H1 (cell line): ENCODE measurements around the gene MSTO1. TPM values are rescaled to one million over a fixed set of nuclear protein-coding genes. Genes with fewer than 3 reads are reported as not detected.
"Not testable (repeated sequence)": the region's sequence is repeated elsewhere in the genome, so short reads cannot be mapped to it uniquely, and the experiment has no call there.

Experiments
- CTCF ChIA-PET: fragments of 300-600 bp; sonication (Branson Sonifier 250); formaldehyde crosslinking; loops from one replicate; lab custom pipeline; 2021; ENCODE audit not compliant: partially characterized antibody; lab: Charles Lee
- POLR2A ChIA-PET: fragments of 300-600 bp; sonication (Branson Sonifier 250); formaldehyde crosslinking; loops from one replicate; lab custom pipeline; 2021; ENCODE audit warnings: inconsistent platforms; ENCODE audit not compliant: partially characterized antibody; lab: Charles Lee
- DNase-seq, 2 experiments: peaks; one replicate each; pipeline versions ENCODE4 v3.0.0 to v3.0.0-alpha.2; 2010 to 2022; ENCODE audit warnings: low spot score in 2 of 2, low read depth in 1 of 2, mixed read lengths in 1 of 2
- FAIRE-seq: peaks from 2 replicates; lab custom pipeline; 2011; peaks lifted over from hg19 to GRCh38; lab: Jason Lieb, UNC
- H2AFZ ChIP-seq: 2 replicates; pipeline ENCODE4 v1.8.1; 2012; ENCODE audit warnings: low read length, inconsistent platforms
- H2AK5ac ChIP-seq: 2 replicates; pipeline ENCODE4 v1.6.1; 2013; ENCODE audit warnings: low read depth, low read length
- H2BK120ac ChIP-seq: replicated peaks from 2 replicates; pipeline ENCODE3; 2013; ENCODE audit warnings: low read depth, low read length, inconsistent platforms
- H2BK12ac ChIP-seq: 2 replicates; pipeline ENCODE4 v1.6.1; 2013; ENCODE audit warnings: low read depth, low read length
- H2BK15ac ChIP-seq: 2 replicates; pipeline ENCODE4 v1.6.1; 2013; ENCODE audit warnings: low read length
- H2BK20ac ChIP-seq: 2 replicates; pipeline ENCODE4 v1.6.1; 2013; ENCODE audit warnings: low read length
- H2BK5ac ChIP-seq: 2 replicates; pipeline ENCODE4 v1.6.1; 2013; ENCODE audit warnings: low read depth, low read length
- H3K14ac ChIP-seq: 2 replicates; pipeline ENCODE4 v1.6.1; 2013; ENCODE audit warnings: inconsistent platforms; ENCODE audit not compliant: insufficient read length
- H3K18ac ChIP-seq: 2 replicates; pipeline ENCODE4 v1.6.1; 2013; ENCODE audit warnings: low read length; ENCODE audit errors: extremely low read depth
- H3K23ac ChIP-seq: 2 replicates; pipeline ENCODE4 v1.6.1; 2013; ENCODE audit warnings: inconsistent platforms; ENCODE audit not compliant: insufficient read length
- H3K23me2 ChIP-seq: 2 replicates; pipeline ENCODE4 v1.6.1; 2013; ENCODE audit warnings: low read depth, low read length
- H3K27ac ChIP-seq: 2 replicates; pipeline ENCODE4 v1.6.1; 2011; ENCODE audit warnings: low read depth, low read length, inconsistent platforms
- H3K27me3 ChIP-seq, 4 experiments: replicated peaks in 1 of 4; 1 replicate in 1 of 4; 2 replicates in 3 of 4; pipeline versions ENCODE4 v1.6.1 to v1.8.1; 2011 to 2013; ENCODE audit warnings: low read length in 3 of 4, mild to moderate bottlenecking in 3 of 4, inconsistent platforms in 2 of 4, mixed read lengths in 2 of 4, moderate library complexity in 1 of 4; ENCODE audit not compliant: control insufficient read depth in 3 of 4, insufficient read depth in 3 of 4; ENCODE audit errors: extremely low read depth in 1 of 4
- H3K36me3 ChIP-seq, 4 experiments: 2 replicates each; pipeline versions ENCODE4 v1.6.1 to v1.8.1; 2011 to 2013; ENCODE audit warnings: mild to moderate bottlenecking in 4 of 4, low read length in 3 of 4, moderate library complexity in 2 of 4, control low read depth in 1 of 4, inconsistent platforms in 1 of 4; ENCODE audit not compliant: insufficient read depth in 4 of 4, control insufficient read depth in 2 of 4
- H3K4ac ChIP-seq: replicated peaks from 2 replicates; pipeline ENCODE3; 2013; ENCODE audit warnings: low read length, low read depth, mixed read lengths, inconsistent platforms; ENCODE audit not compliant: insufficient read length
- H3K4me1 ChIP-seq, 4 experiments: replicated peaks in 1 of 4; 1 replicate in 1 of 4; 2 replicates in 3 of 4; pipeline versions ENCODE4 v1.6.1 to v1.8.1; 2011 to 2013; ENCODE audit warnings: low read length in 3 of 4, inconsistent platforms in 2 of 4, mixed read lengths in 1 of 4; ENCODE audit not compliant: insufficient read depth in 4 of 4, control insufficient read depth in 3 of 4
- H3K4me2 ChIP-seq, 2 experiments: 2 replicates each; pipeline versions ENCODE4 v1.6.1 to v1.8.1; 2011 to 2013; ENCODE audit warnings: low read depth in 2 of 2, low read length in 2 of 2, control low read depth in 1 of 2, inconsistent platforms in 1 of 2, mild to moderate bottlenecking in 1 of 2; ENCODE audit not compliant: insufficient read depth in 1 of 2
- H3K4me3 ChIP-seq, 4 experiments: fragments of 200-600, 300-600 bp in 1 of 4; sonication (generic), shearing (Covaris generic), sonication (Bioruptor Twin) in 1 of 4; 2 replicates each; pipeline versions ENCODE4 v1.5.1 to v1.8.1; 2011 to 2016; ENCODE audit warnings: low read length in 4 of 4, low read depth in 3 of 4, control low read depth in 2 of 4, inconsistent platforms in 2 of 4, mild to moderate bottlenecking in 2 of 4, mixed read lengths in 1 of 4, moderate library complexity in 1 of 4; ENCODE audit not compliant: insufficient read depth in 2 of 4; ENCODE audit errors: extremely low read depth in 1 of 4
- H3K56ac ChIP-seq: replicated peaks from 2 replicates; pipeline ENCODE3; 2013; ENCODE audit warnings: low read depth, mild to moderate bottlenecking, mixed read lengths, low read length, inconsistent platforms; ENCODE audit not compliant: insufficient read length
- H3K79me1 ChIP-seq: 2 replicates; pipeline ENCODE4 v1.6.1; 2013; ENCODE audit warnings: low read depth, low read length, control low read depth
- H3K79me2 ChIP-seq, 2 experiments: 2 replicates each; pipeline versions ENCODE4 v1.6.1 to v1.8.1; 2012 to 2013; ENCODE audit warnings: low read length in 2 of 2, mild to moderate bottlenecking in 2 of 2, inconsistent platforms in 1 of 2; ENCODE audit not compliant: insufficient read depth in 2 of 2, control insufficient read depth in 1 of 2
- H3K9ac ChIP-seq, 4 experiments: replicated peaks in 1 of 4; 1 replicate in 1 of 4; 2 replicates in 3 of 4; pipeline versions ENCODE4 v1.6.1 to v1.8.1; 2011 to 2013; ENCODE audit warnings: low read depth in 3 of 4, low read length in 3 of 4, control low read depth in 2 of 4, mild to moderate bottlenecking in 2 of 4, moderate library complexity in 2 of 4, inconsistent platforms in 1 of 4; ENCODE audit errors: extremely low read depth in 1 of 4
- H3K9me3 ChIP-seq, 2 experiments: 2 replicates each; pipeline versions ENCODE4 v1.6.1 to v1.8.1; 2012 to 2013; ENCODE audit warnings: mild to moderate bottlenecking in 2 of 2, moderate library complexity in 2 of 2, control low read depth in 1 of 2, inconsistent platforms in 1 of 2, low read depth in 1 of 2, low read length in 1 of 2, mixed read lengths in 1 of 2; ENCODE audit not compliant: insufficient read depth in 2 of 2
- H4K20me1 ChIP-seq, 2 experiments: replicated peaks in 1 of 2; 2 replicates each; pipeline versions ENCODE3 to v1.8.1; 2011 to 2013; ENCODE audit warnings: inconsistent platforms in 2 of 2, low read length in 2 of 2, mild to moderate bottlenecking in 1 of 2; ENCODE audit not compliant: insufficient read depth in 2 of 2, control insufficient read depth in 1 of 2
- H4K5ac ChIP-seq: 2 replicates; pipeline ENCODE4 v1.6.1; 2013; ENCODE audit warnings: low read length, low read depth, mixed read lengths, inconsistent platforms; ENCODE audit not compliant: insufficient read length
- H4K8ac ChIP-seq: 2 replicates; pipeline ENCODE4 v1.8.0; 2013; ENCODE audit warnings: mild to moderate bottlenecking, moderate library complexity, low read length, inconsistent platforms; ENCODE audit not compliant: insufficient read depth; ENCODE audit errors: extremely low read depth
- H4K91ac ChIP-seq: replicated peaks from 2 replicates; pipeline ENCODE3; 2013; ENCODE audit warnings: low read length, mixed read lengths, inconsistent platforms; ENCODE audit not compliant: insufficient read length
- GTF2F1 ChIP-seq: IDR thresholded peaks from 2 replicates; pipeline ENCODE4 v1.6.1; 2012; ENCODE audit warnings: low read depth, low read length, improper control_type of control experiment, borderline replicate concordance
- HDAC2 ChIP-seq, 2 experiments: fragments of 300-600 bp in 1 of 2; sonication (generic) in 1 of 2; IDR thresholded peaks; 2 replicates each; pipeline ENCODE4 v1.6.1; 2011 to 2012; ENCODE audit warnings: low read depth in 2 of 2, low read length in 2 of 2, mild to moderate bottlenecking in 2 of 2, moderate library complexity in 2 of 2, borderline replicate concordance in 1 of 2, inconsistent platforms in 1 of 2
- JUN ChIP-seq: IDR thresholded peaks from 2 replicates; pipeline ENCODE4 v1.6.1; 2011; ENCODE audit warnings: low read depth, mild to moderate bottlenecking, improper control_type of control experiment, low read length
- USF2 ChIP-seq: IDR thresholded peaks from 2 replicates; pipeline ENCODE4 v1.6.1; 2011; ENCODE audit warnings: low read length, improper control_type of control experiment
- WGBS, 2 experiments: shearing (Covaris generic) in 1 of 2; methylation state at CpG; one replicate each; pipeline versions ENCODE4 v1.1.6 to v1.1.7; 2013 to 2015; ENCODE audit warnings: low lambda C conversion rate in 2 of 2, mixed read lengths in 2 of 2, inconsistent platforms in 1 of 2, low coverage in 1 of 2, missing lambda C conversion rate in 1 of 2; ENCODE audit not compliant: insufficient replicate concordance in 2 of 2, insufficient coverage in 1 of 2, insufficient read length in 1 of 2; ENCODE audit errors: extremely low coverage in 1 of 2, missing lambda C conversion rate in 1 of 2; 5-methylcytosine and 5-hydroxymethylcytosine counted together
- polyA plus RNA-seq, 7 experiments: library from polyadenylated mRNA; depleted of rRNA in 3 of 7; stranded (reverse) in 5 of 7; unstranded in 2 of 7; fragments of >200 nt in 5 of 7; fragments of 200-250 nt in 2 of 7; gene quantifications; 1 replicate in 5 of 7; 2 replicates in 1 of 7; 4 replicates in 1 of 7; pipeline versions ENCODE4 v1.2.1 to v1.2.3, GENCODE V29; 2011 to 2013; ENCODE audit warnings: missing spikeins in 2 of 7, mixed read lengths in 2 of 7
- total RNA-seq: library from RNA; stranded (reverse); fragmentation: NEBNext Ultra II Directional; extraction: Animal tissue kit (Norgen Biotek cat#: 25700); gene quantifications from 2 replicates; pipeline ENCODE4 v1.2.1, GENCODE V29; 2021

The MSTO1 gene
- total and polyA plus RNA-seq, 2 of the 8 experiments (the other 6 are each of a cell fraction or from before 2014, with no cell fraction given) = 40.5 to 51.0 TPM

- TF ChIP-seq GTF2F1 (no peak), HDAC2 (IDR thresholded peaks at IDR 0.05; ENCODE audit: borderline replicate concordance in 1 of 2, low read depth in 2 of 2, low read length in 2 of 2) (no peak), USF2 (no peak), JUN (no peak)
- TF ChIP-seq, all 59 proteins: peak for 0
These were observed 1.2 kb upstream of the MSTO1 start (continued) for GRCh38 chr1:155608888-155609225.

- H3K36me3 ChIP-seq = peaks cover 2 to 13% (median 12%) of the 10 kb centered on the region in 4 experiments; a peak in 6 of 8 replicates
- H3K79me2 ChIP-seq, H2BK20ac ChIP-seq, H4K91ac ChIP-seq, H4K8ac ChIP-seq, DNase-seq, H3K4ac ChIP-seq, H3K18ac ChIP-seq, H4K5ac ChIP-seq, H3K79me1 ChIP-seq, H2AK5ac ChIP-seq, H3K23me2 ChIP-seq, H2AFZ ChIP-seq, H2BK5ac ChIP-seq, H3K14ac ChIP-seq, H3K27ac ChIP-seq, H2BK15ac ChIP-seq, CTCF ChIA-PET, H4K20me1 ChIP-seq, H3K27me3 ChIP-seq, H2BK12ac ChIP-seq, H3K9ac ChIP-seq, H3K9me3 ChIP-seq, H3K56ac ChIP-seq, H3K4me1 ChIP-seq, H3K23ac ChIP-seq, H2BK120ac ChIP-seq, FAIRE-seq: not testable (repeated sequence)
- H3K4me3 ChIP-seq = peak overlapping the region; percentile 39 to 74 (median 59); a peak in 6 of 8 replicates
- H3K4me2 ChIP-seq = peak overlapping the region in 1 of 2 experiments; percentile 58; a peak in 2 of 4 replicates
- WGBS, 2 experiments = 0% methylated on average over 1 of the region's 33 CpGs; no CpG with 5 or more reads in 1 of the 2 experiments
- POLR2A ChIA-PET = interaction anchor here (0.9 kb wide), 1 partner anchor 12 kb away, joined by 3 read pairs; no protein-coding TSS in a partner anchor
These were observed 234 bp downstream of the MSTO1 start for GRCh38 chr1:155610257-155610647.
